Fibroblast of skin of abdomen (primary cell): Measurements from ENCODE around the gene FAIM2.
"Not testable (repeated sequence)": the region's sequence is repeated elsewhere in the genome, so short reads cannot be mapped to it uniquely, and the experiment has no call there.

Experiments
- DNase-seq: peaks from one replicate; pipeline ENCODE4 v3.0.0-alpha.2; 2013

FAIM2 gene

DNA sequence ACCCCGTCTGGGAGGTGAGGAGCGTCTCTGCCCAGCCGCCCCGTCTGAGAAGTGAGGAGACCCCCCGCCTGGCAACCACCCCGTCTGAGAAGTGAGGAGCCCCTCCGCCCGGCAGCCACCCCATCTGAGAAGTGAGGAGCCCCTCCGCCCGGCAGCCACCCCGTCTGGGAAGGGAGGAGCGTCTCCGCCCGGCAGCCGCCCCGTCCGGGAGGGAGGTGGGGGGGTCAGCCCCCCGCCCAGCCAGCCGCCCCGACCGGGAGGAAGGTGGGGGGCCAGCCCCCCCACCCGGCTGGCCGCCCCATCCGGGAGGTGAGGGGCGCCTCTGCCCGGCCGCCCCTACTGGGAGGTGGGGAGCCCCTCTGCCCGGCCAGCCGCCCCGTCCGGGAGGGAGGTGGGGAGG lies 42.8 kb downstream of the FAIM2 start:
- DNase-seq, result not testable (repeated sequence)

DNA sequence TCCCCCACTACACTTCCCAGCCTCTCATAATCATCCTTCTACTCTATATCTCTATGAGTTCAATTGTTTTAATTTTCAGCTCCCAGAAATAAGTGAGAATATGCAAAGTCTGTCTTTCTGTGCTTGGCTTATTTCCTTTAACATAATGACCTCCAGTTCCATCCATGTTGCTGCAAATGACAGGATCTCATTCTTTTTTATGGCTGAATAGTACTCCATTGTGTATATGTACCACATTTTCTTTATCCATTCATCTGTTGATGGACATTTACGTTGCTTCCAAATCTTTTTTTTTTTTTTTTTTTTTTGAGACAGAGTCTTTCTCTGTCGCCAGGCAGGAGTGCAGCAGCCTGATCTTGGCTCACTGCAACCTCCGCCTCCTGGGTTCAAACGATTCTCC lies 47.8 kb downstream of the FAIM2 start:
- not testable (repeated sequence) for DNase-seq

DNA sequence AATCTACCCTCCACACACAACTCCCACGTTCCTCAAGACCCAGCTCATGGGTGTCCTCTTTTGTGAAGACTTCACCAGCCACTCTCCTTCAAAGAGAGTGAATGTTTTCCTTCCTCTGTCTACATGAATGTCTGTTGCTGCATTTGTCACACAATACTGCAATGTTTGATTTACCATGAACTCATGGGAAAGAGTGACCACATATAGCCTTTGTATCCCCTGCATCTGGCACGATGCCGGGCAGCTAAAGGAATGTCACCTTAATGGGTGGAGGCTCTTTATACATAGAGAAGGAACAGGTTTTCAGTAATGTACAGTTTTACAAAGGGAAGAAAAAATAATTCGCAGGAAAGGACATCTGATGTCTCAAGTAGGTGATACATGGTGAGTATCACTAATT lies 48.7 kb downstream of the FAIM2 start:
- DNase-seq, result no peak

DNA sequence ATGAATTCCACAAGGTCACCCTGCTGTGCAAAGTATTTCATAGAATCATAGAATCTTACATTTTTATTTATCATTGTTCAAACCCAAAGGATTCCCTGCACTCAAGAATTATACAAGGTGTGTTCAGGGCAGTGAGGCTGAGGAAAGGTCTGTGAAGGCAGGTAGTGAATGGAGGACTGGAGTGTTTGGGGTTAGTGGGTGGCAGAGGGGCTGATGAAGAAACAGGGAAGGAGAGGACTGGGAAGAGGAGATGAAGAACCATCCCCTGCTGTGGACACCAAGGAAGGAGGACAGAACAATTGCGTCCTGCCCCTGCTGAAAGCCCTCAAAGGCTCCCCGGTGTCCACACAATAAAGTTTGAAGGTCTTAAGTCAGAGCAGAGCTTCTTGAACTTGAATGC lies 50.0 kb downstream of the FAIM2 start:
- DNase-seq, result no peak

DNA sequence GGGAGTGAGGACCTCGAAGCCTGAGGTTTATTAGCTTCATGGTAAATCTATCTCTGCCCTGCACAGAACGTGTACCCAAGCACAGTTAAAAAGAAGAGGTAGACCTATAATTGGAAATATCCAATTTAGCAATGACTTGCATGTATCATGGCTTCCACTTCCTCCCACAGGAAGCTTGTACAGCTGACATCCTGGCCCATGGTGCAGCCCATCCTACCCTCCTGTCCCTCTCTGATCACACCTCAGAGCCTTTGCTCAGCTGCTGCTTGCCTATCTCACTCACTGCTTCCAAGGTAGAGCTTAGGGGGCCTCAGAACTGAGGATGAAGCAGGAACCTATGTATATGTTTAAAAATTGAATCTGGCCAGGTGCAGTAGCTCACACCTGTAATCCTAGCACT lies 56.5 kb downstream of the FAIM2 start:
- DNase-seq, result no peak

DNA sequence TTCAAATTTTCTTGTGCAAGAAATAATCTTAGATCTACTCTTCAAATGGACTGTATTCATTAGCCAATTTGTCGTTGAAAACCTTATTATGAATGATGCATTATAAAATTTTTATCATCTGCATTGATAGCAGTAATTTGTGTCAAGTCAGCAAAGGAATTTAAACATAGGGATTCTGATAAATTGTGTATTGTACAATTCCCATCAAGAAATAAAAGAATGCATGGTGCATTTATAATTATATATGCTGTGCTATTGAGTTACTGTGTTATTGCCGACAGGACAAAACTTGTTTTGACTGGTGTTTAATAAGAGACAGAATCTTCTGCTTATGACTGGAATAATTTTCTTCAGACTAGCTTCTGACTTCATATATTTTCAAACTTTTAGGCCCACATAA lies 57.7 kb downstream of the FAIM2 start:
- DNase-seq, result no peak

DNA sequence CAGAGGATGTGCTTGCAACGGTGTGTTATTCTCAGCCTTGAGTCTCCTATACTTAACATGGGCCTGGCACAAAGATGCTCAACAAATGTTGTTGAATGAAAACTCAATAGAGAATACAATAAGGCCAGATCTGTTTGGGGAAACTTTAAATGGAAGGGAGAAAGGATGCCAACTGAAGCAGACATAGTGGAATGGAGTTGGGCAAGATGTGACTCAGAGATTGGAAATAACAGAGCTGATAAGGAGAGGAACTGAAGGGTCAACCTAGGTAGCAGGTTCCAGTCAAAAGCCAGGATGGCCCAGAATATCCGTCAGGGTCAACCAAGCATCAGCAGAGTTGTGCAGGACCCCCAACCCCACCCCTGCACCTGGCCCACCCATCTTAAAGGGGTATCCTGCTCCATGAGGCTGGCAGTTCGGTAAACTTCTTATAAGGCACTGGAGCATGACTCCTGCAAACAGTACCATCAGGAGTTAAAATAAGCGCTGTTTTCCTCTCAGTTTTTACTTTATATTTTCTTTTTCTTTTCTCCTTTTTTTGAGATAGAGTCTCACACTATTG lies 59.7 kb downstream of the FAIM2 start:
- no peak for DNase-seq

DNA sequence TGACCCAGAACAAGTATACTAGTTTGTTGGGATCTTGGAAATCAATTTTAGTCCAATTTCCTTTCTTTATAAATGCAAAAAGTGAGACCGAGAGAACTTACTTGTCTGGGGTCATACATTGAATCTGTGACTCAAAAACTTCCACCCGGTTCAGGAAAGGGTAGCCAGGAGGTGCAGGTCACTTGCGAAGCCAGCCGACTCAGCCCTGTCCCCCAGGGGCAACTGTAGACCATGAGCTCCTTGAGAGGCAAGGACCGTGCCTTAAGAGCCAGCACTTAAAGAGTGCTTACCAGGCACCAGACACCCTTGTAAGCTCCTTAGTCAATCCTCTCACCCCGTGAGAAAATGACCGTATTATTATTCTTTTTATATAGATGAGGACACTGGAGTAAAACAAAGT lies 60.3 kb downstream of the FAIM2 start:
- DNase-seq, result no peak

DNA sequence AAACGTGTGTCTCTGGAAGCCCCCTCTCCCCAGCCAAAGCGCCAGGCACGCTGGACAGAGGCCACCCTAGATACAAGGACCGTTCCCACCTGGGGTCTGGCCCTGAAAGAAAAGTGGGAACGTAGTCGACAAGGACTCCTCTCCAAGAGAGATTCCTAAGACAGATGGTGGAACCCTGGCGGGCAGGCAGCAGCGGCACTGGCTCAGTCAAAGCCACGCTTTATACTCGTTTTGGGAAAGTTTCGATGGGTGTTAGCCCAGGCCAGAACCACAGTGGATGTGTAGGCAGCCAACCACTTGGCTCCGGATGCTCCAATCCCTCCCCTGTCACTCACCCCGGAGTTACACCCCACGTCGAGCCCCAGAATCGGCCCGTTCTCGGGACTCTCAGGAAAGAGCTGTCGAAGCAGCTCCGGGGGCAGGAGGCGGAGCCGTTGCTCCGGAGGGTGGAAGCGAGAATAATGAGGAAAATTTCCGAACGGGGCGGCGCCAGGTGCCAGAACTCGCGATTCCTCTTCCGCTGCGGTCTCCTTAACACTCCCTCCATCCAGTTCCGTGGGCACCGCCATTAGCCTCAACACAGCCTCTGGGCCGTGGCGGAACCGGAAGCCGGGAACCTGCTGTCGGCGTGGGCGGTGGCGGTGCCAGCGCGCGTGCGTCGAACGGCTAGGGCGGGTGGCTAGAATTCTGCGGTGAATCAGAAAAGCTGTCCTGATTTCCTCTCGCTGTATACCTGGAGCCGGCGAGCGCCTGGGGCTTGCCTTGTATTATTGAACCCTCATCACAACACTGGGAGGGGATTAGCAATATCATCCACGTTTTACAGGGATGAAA lies 61.0 kb downstream of the FAIM2 start, which contains the start of gene BCDIN3D:
Gene BCDIN3D (minus strand): TSS at position 588 of the 834 bp plus-strand sequence. CDS start 19 bp downstream, at position 569.
- DNase-seq, result peak; percentile 91

DNA sequence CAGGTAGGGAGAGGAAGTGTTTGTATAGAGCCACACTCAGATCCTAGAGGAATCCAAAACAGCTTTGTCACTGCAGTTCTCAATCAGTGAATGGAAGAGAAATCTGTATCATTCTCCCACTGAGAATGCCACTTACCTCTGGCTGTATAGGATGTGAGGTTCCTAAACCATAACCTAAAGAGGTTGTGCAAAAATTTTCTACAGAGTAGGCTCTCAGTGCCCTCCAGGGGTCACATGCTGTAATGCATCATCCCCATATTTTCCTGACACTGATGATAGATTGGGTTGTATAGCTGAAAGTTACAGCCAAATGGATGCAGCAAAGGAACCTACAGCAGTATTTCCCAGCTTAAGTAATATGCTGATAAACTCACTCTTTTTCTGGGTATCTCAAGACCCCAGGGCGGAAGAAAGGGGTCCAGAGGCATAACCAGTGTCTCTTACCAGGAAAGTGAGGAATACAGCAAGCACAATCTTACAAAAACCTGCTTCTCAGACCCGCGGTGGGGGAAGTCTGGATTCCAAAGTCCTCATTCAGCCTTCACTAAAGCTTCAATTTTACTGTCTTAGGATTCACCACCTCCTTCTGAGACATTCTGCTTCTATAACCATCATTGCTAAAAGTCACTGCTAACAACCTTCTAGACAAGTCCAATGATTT lies 64.6 kb downstream of the FAIM2 start:
- peak; percentile 42 for DNase-seq

DNA sequence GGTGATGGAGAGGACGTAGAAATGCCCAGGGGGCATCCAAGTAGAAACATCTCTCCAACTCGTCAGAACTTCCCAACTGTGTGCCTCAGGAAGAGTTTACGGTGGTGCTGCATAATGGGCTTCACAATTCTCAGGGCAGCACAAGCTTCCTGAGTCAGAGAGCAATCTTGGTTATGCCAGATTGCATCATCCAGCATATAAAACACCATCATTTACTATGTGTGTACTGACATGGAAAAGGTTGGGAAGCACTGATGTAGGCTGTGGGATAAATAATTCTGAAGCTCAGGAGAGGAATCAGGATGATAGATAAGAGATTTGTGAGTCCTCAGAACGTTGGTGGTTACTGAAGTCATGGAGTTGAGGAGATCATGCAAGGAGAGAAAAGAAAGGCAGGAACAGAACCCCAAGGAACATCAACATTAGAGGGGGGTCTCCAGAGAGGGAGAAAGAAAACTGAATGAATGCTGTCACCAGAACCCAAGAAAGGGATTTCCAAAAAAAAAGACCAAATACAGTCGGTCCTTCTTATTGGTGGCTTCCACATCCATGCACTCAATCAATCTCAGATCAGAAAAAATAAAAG lies 70.8 kb downstream of the FAIM2 start:
- DNase-seq, result peak; percentile 85

DNA sequence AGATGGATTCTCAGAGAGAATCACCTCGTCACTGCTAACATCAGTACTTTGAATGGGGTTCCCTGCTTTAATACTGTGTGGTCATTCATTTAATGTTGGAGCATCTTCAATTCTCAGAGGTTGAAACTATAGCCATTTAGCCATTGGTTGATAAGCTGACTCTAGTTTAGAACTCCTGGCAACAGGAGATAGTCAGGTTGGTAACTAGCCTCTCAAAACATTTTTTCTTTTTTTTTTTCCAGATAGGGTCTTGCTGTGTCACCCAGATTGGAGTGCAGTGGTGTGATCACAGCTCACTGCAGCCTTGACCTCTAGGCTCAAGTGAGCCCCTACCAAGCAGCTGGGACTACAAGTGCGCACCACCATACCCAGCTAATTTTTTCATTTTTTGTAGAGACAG lies 72.0 kb downstream of the FAIM2 start:
- DNase-seq, result no peak

DNA sequence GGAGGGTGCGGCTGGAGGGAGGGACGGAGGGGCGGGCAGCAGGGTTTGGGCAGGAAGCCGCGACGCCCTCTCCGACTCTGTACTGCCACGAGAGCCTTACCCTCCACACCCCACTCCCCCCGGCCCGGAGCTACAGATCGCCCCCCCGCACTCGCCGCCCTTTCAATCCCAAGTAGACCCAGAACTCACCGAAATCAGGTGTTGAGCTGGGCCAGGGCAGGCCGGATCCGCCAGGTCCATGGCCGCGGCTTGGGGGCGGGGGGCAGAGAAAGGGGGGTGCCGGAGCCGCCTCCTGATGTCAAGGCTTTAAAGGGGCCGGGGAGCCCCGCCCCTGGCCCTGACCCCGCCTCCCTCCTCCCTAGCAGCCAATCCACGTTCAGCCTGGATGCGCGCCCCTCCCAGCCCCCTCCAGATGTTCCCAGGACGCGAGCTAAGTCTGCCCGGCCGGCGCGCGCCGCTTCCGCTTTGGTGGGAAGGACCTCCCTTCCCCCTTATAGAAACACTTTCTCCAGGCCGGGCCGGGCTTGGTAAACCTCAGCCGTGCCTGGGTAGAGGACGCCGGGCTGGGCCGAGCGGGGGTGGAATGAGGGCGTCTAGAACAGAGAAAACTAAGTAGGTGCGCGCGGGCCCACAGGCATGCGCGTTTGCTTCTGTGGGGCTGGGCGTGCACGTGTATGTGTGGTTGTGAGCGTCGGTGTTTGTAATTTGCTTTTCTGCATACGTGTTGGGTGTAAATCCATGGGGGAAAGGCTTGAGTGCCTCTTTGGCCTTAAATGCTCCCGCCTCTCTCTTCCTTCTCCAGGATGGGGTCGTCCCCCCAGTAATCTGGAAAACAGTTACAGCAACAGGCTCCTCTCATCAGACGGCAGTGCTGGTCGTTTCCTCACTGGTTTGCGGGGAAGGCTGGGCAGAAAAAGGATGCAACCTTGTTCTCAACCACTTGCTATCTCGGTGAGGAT lies 75.3 kb downstream of the FAIM2 start, which contains the start of gene NCKAP5L:
Gene NCKAP5L (minus strand): TSS at position 281 of the 959 bp plus-strand sequence. CDS start 24,369 bp downstream, outside the sequence.
- peak; percentile 98 for DNase-seq

DNA sequence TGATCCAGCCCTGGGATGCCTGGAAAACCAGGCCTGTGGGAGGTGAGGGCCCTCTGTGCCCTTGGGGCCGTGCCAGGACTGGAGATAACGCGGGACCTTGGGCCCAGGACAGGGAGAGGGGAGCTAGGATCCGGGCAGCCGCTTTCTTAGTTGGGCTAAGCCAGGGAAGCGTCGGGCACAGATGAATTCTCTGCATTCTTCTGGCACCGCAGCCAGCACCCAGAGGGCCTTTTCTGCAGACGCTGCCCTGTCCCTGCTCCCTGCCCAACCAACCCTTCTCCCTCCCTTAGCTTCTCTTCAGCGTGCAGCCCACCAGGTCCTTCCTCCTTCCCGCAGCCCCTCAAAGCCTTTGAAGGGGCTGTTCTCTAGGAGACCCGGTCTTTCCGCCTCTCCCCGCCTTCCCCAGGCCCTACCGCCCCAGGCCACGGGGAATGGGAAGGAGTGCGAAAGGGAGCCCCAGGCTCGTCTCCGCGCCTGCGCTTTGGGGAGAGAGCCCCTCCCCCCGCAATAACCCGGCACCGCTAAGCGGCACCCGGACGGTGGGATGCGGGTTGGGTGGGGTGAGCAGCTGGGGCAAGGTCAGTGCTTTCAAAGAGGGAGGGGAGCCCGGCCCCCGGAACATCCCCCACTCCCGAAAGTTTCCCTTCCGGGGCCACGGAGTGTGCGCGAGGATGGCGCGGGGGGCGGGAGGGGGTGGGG lies 76.2 kb downstream of the FAIM2 start:
- peak; percentile 62 for DNase-seq

DNA sequence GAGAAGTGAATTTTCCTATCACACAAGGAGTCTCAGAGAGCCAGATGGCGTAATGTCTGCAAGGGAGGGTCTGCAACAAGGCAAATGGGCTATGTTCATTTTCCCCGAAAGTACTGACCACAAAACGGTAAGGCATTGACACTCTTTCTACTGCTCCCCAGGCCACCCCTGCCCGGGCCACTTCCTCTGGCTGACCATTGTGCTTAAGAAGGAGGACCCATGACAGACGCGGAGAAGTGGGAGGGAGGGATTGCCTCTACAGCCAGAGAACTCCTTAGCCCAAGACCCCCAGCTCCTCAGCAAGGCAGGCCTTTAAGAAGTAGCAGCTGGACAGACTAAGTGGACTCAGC lies 76.7 kb downstream of the FAIM2 start:
- DNase-seq, result no peak

DNA sequence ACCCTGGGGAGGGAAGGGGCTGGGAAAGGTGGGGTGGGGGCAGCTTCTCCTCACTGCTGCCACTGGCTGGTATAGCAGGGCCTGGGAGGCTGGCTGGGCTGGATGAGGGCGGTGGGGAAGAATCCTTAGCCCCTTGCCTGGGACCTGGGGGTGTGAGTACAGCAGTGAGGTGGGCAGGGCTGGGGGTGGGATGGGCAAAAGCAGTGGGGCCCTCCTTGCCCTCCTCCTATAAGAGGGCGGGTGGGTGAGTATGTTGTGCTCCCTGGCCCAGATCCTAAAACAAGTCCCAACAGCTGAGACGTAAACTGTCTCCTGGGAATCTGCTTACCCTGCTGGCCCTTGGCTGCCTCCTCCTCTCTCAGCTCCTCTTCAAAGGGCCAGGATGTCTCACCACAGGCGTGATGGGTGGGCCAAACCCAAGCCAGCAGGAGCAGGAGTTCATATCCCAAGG lies 77.7 kb downstream of the FAIM2 start:
- peak; percentile 31 for DNase-seq

DNA sequence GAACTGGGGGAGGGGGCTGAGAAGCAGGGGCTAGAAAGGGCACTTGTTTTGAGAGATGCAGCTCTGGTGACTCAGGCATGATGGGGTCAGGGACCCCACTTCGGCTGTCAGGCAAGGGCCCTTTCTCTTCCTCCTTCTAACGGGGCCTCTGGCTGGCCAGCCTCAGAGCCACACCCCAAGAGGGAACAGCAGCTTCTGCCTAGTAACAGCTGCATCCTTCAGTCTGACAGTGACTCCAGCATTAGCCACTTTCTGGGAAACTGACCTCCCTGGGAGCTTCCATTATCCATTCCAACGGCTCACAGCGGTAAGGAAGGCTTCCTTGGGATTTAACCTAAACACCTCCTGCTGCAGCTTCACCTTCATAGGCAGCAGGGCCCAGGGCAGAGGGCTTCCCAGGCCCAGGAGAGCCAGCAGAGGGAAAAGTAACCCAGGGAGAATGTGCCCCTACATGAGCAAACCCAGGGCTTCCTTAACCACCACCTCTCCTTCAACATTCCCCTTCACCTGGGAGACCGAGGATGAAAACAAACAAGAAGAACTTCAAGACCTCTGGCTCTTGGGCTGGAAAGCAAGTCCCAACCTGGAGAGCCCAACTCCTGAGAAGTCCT lies 78.2 kb downstream of the FAIM2 start:
- no peak for DNase-seq

DNA sequence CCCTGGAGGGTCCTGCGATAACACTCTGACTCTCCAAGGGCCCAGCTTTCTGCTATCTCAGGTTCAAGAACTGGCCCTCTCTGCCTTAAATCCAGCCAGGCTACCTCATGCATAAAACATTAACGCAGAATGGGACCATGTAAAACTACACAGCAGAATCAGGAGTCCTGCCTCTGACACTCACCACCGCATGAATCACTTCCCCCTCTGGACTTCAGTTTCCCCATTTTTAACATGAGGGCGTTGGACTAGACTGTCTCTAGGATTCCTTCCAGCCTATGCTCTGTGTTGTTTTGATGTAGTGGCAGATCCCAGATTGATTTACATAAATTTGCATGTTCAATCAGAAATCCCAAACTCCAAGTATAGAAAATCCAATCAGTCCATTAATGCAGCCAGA lies 78.8 kb downstream of the FAIM2 start:
- peak; percentile 36 for DNase-seq

DNA sequence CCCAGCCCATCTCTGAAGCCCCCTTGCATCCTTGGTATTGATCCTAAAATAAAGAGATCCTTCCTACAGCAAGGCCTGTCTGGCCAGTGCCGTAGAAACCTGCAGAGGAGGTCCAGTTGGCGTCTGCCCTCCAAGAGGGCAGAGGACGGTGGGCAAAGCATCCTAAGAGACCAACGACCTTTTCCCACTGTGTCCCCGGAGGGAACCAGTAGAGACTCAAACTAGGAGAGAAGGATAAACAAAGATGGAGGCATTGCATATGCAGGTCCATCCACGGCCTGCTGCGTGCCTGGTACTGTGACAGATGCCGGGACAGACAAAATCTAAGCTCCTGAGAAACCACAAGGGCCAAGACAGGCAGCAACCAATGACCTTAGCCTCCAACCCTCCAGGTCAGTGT lies 79.3 kb downstream of the FAIM2 start:
- DNase-seq, result no peak

DNA sequence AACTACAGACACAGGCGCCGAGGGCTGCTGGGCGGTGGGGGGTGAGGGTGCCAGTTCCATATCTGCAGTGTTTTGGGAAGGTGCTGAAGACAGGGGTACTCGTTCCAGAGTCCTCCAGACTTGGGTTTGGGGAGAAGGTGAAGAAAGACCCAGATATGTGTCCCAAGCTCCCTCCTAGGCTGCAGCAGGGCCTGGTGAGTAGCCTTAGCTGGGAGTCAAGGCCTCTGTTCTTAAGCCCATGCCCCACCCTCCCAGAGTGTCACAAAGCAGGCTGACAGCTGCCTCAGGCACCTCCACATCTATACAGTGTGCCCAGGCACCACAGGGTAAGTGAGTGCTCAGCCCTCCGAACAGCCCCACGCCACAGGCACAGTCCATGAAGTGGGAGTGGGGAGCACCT lies 79.7 kb downstream of the FAIM2 start:
- DNase-seq, result no peak

DNA sequence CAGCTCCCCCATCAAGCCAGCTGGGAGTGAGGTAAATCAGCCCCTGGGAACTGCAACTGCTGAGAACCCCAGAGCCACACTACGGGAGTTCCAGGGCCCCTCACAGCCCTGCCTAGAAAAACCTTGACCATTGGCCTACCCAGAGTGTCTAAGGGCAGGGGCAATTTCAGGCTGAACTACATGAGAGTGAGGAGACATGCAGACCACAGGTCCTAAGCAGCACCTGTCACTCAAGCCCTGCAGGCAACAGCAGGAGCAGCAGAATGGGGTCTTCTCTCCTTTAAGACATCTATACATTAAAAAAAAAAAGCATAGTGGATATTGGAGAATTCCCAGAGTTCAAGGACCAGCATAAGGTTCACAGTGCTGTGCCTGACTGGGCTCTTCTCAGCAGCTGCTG lies 80.3 kb downstream of the FAIM2 start:
- DNase-seq, result no peak
